K562 (cell line): ENCODE data around the gene RALGAPA2. TPM values are rescaled to one million over a fixed set of nuclear protein-coding genes. Genes with fewer than 3 reads are reported as not detected.

Experiments used
- ATAC-seq: fragments of 200-7000 bp; cut with Tn5 transposase; 3 replicates; pipeline ENCODE4 v1.9.1; 2020; ENCODE audit warnings: moderate library complexity
- BruUV-seq: library from RNA; stranded (reverse); fragments of 400-500 nt; replicated peaks from 2 replicates; lab custom pipeline; 2021; lab: Mats Ljungman, UMichigan
- CTCF ChIA-PET: fragments of 300-600 bp; formaldehyde crosslinking; extraction: SDS; loops from one replicate; lab custom pipeline; 2021; ENCODE audit warnings: low intra/inter-chr PET ratio; lab: Yijun Ruan, JAX
- POLR2A ChIA-PET: fragments of 300-600, 350-650 bp; sonication (Branson Sonifier 250); formaldehyde crosslinking; extraction: SDS; loops from one replicate; lab custom pipeline; 2021; ENCODE audit warnings: antibody characterized with exemption, inconsistent platforms; lab: Yijun Ruan, JAX
- DNase-seq, 4 experiments: peaks; one replicate each; pipeline versions ENCODE4 v3.0.0 to v3.0.0-alpha.2; 2011 to 2018; ENCODE audit warnings: low spot score in 3 of 4, mixed read lengths in 3 of 4; ENCODE audit errors: extremely low read depth in 1 of 4
- FAIRE-seq: peaks from 2 replicates; lab custom pipeline; 2011; peaks lifted over from hg19 to GRCh38; lab: Jason Lieb, UNC
- H2AFZ ChIP-seq: 2 replicates; pipeline ENCODE4 v1.6.0; 2011; ENCODE audit warnings: low read depth, low read length, control low read depth, inconsistent platforms
- H3K27ac ChIP-seq: fragments of 200-600 bp; 3 replicates; pipeline ENCODE4 v1.8.0; 2011; ENCODE audit warnings: low read depth, mild to moderate bottlenecking, control low read depth, inconsistent platforms, low read length, moderate library complexity, mixed read lengths; ENCODE audit errors: extremely low read depth
- H3K27me3 ChIP-seq, 2 experiments: fragments of 300-600 bp in 1 of 2; 2 replicates in 1 of 2; 3 replicates in 1 of 2; pipeline versions ENCODE4 v1.6.0 to v1.8.0; 2011; ENCODE audit warnings: inconsistent platforms in 2 of 2, low read length in 2 of 2, mild to moderate bottlenecking in 1 of 2, mixed read lengths in 1 of 2, moderate library complexity in 1 of 2; ENCODE audit not compliant: control insufficient read depth in 2 of 2, insufficient read depth in 2 of 2
- H3K36me3 ChIP-seq: fragments of 300-600 bp; 3 replicates; pipeline ENCODE4 v1.8.0; 2011; ENCODE audit warnings: mild to moderate bottlenecking, low read length, inconsistent platforms; ENCODE audit not compliant: control insufficient read depth, insufficient read depth
- H3K4me1 ChIP-seq, 2 experiments: fragments of 200-600 bp in 1 of 2; replicated peaks in 1 of 2; 2 replicates in 1 of 2; 3 replicates in 1 of 2; pipeline versions ENCODE4 v1.5.1 to v1.8.0; 2011; ENCODE audit warnings: inconsistent platforms in 2 of 2, low read length in 2 of 2, mild to moderate bottlenecking in 1 of 2, mixed read lengths in 1 of 2, moderate library complexity in 1 of 2; ENCODE audit not compliant: control insufficient read depth in 2 of 2, insufficient read depth in 2 of 2
- H3K4me2 ChIP-seq: 2 replicates; pipeline ENCODE4 v1.6.1; 2011; ENCODE audit warnings: low read length, control low read depth, inconsistent platforms, mixed read lengths; ENCODE audit not compliant: insufficient read depth
- H3K4me3 ChIP-seq: fragments of 200-600 bp; sonication (generic), shearing (Covaris generic); 2 replicates; pipeline ENCODE4 v1.5.1; 2016; ENCODE audit warnings: control low read depth, inconsistent platforms
- H3K79me2 ChIP-seq: fragments of 200-600 bp; 3 replicates; pipeline ENCODE4 v1.8.0; 2011; ENCODE audit warnings: low read length, inconsistent platforms; ENCODE audit not compliant: control insufficient read depth, insufficient read depth
- H3K9ac ChIP-seq, 2 experiments: 2 replicates each; pipeline versions ENCODE4 v1.6.0 to v1.6.1; 2011; ENCODE audit warnings: low read depth in 2 of 2, low read length in 2 of 2, control low read depth in 1 of 2, inconsistent platforms in 1 of 2, mild to moderate bottlenecking in 1 of 2, mixed read lengths in 1 of 2; ENCODE audit not compliant: insufficient read depth in 1 of 2
- H3K9me1 ChIP-seq: one replicate; pipeline ENCODE4 v1.6.0; 2011; ENCODE audit warnings: inconsistent platforms, mild to moderate bottlenecking, low read length, moderate library complexity; ENCODE audit not compliant: control insufficient read depth, insufficient read depth
- H3K9me3 ChIP-seq: replicated peaks from 2 replicates; pipeline ENCODE4 v1.5.1; 2011; ENCODE audit warnings: low read depth, low read length, inconsistent platforms; ENCODE audit not compliant: control insufficient read depth, insufficient read depth
- H4K20me1 ChIP-seq: replicated peaks from 2 replicates; pipeline ENCODE4 v1.6.1; 2011; ENCODE audit warnings: low read length, inconsistent platforms, mixed read lengths; ENCODE audit not compliant: control insufficient read depth, insufficient read depth
- DIDO1 ChIP-seq: fragments of 450-650 bp; IDR thresholded peaks from 2 replicates; pipeline ENCODE4 v1.6.1; 2016; ENCODE audit warnings: low read depth, missing biosample characterization, missing genetic modification characterization
- MCM7 ChIP-seq, 2 experiments: fragments of 450-650 bp; IDR thresholded peaks; 2 replicates each; pipeline ENCODE4 v1.6.1; 2016 to 2018
- WGBS: fragments of 100-300 bp; shearing (Covaris generic); methylation state at CpG from one replicate; pipeline ENCODE4 v1.1.6; 2016; ENCODE audit warnings: low coverage, mixed read lengths; ENCODE audit not compliant: insufficient coverage; ENCODE audit errors: missing lambda C conversion rate; 5-methylcytosine and 5-hydroxymethylcytosine counted together
- in situ Hi-C: fragments of 300-500 bp; cut with MboI; formaldehyde crosslinking; loops from 4 replicates; pipeline ENCODE4 v1.15.0; 2018; ENCODE audit warnings: inconsistent platforms, mixed read lengths
- intact Hi-C: fragments of 100-400 bp; cut with micrococcal nuclease; formaldehyde crosslinking; loops from 2 replicates; pipeline ENCODE4 v1.14.2; 2022
- polyA plus RNA-seq, 8 experiments: library from polyadenylated mRNA; depleted of rRNA in 4 of 8; stranded (reverse) in 5 of 8; unstranded in 3 of 8; fragments of >200 nt; fragmentation: Nextera tagmentation in 2 of 8; fragmentation: Illumina TruSeq in 1 of 8; extraction: Ambion mirVana in 2 of 8; extraction: Trizol in 1 of 8; gene quantifications; 2 replicates each; pipeline versions ENCODE4 v1.2.1 to v1.2.3, GENCODE V29; 2011 to 2014; ENCODE audit warnings: inconsistent platforms in 1 of 8, missing spikeins in 1 of 8
- total RNA-seq, 7 experiments: library from RNA; depleted of rRNA in 6 of 7; stranded (reverse); fragments of >200 nt in 6 of 7; fragmentation: Illumina TruSeq in 2 of 7; extraction: Trizol in 2 of 7; gene quantifications; 2 replicates each; pipeline versions ENCODE4 v1.2.1 to v1.2.3, GENCODE V29; 2011 to 2021; ENCODE audit warnings: low replicate concordance in 1 of 7
- TF ChIP-seq, protein P1 (sequence below): IDR thresholded peaks from 3 replicates; pipeline ENCODE4 v1.6.1; 2011; ENCODE audit warnings: borderline replicate concordance, mild to moderate bottlenecking, moderate library complexity; ENCODE audit not compliant: insufficient read length; ENCODE audit errors: extremely low read depth
- TF ChIP-seq, protein P2 (sequence below): fragments of 250-450 bp; sonication (Bioruptor Pico); IDR thresholded peaks from 2 replicates; pipeline ENCODE4 v1.8.0; 2022; ENCODE audit warnings: inconsistent platforms, mild to moderate bottlenecking, moderate library complexity, borderline replicate concordance

The RALGAPA2 gene
- total and polyA plus RNA-seq, 9 of the 15 experiments (the other 6 are each of a cell fraction or from before 2014, with no cell fraction given): 0.35 to 2.7 (median 1.4) TPM

DNA sequence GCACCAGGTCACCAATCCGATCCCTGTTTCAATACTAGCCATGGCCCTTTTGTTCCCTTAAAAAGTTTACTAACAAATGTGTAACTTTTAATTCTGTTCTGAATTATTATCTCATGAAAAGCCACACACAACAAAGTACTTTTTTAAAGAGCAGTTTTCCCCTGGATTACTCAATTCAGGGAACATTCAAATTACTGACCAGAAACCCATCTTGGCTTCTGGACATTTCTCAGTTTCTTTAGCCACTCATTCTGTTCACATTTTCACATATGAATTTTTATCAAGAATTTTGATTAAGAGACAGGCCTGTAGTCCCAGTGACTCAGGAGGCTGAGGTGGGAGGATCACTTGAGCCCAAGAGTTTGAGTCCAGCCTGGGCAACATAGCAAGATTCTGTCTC, 297.1 kb downstream of the RALGAPA2 start:
- DNase-seq (no peak), FAIRE-seq (no peak), ATAC-seq (no peak)
- ChIA-PET CTCF (no interaction called here), POLR2A (no interaction called here)
- Histone ChIP-seq H3K27me3 (peaks cover 0 to 9% of the 10 kb centered on the region in 2 experiments; a peak in 3 of 5 replicates), H2AFZ (no peak overlapping the region), H3K36me3 (no peaks in the 10 kb centered on the region), H3K27ac (no peak overlapping the region), H3K79me2 (no peaks in the 10 kb centered on the region), H3K9me3 (no peaks in the 10 kb centered on the region), H3K9ac (no peak overlapping the region), H4K20me1 (no peaks in the 10 kb centered on the region), H3K4me3 (no peak overlapping the region), H3K4me1 (no peaks in the 10 kb centered on the region), H3K9me1 (no peaks in the 10 kb centered on the region), H3K4me2 (no peak overlapping the region)
- intact Hi-C loops: no loop called here
- 0% methylated on average over 1 of the region's 1 CpG for WGBS
- in situ Hi-C loops: no loop called here
- TF ChIP-seq DIDO1 (tag): no peak
- TF ChIP-seq, protein P1, sequence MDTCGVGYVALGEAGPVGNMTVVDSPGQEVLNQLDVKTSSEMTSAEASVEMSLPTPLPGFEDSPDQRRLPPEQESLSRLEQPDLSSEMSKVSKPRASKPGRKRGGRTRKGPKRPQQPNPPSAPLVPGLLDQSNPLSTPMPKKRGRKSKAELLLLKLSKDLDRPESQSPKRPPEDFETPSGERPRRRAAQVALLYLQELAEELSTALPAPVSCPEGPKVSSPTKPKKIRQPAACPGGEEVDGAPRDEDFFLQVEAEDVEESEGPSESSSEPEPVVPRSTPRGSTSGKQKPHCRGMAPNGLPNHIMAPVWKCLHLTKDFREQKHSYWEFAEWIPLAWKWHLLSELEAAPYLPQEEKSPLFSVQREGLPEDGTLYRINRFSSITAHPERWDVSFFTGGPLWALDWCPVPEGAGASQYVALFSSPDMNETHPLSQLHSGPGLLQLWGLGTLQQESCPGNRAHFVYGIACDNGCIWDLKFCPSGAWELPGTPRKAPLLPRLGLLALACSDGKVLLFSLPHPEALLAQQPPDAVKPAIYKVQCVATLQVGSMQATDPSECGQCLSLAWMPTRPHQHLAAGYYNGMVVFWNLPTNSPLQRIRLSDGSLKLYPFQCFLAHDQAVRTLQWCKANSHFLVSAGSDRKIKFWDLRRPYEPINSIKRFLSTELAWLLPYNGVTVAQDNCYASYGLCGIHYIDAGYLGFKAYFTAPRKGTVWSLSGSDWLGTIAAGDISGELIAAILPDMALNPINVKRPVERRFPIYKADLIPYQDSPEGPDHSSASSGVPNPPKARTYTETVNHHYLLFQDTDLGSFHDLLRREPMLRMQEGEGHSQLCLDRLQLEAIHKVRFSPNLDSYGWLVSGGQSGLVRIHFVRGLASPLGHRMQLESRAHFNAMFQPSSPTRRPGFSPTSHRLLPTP: no peak
- no peak for TF ChIP-seq MCM7 (IDR thresholded peaks at IDR 0.05)
- TF ChIP-seq, protein P2, sequence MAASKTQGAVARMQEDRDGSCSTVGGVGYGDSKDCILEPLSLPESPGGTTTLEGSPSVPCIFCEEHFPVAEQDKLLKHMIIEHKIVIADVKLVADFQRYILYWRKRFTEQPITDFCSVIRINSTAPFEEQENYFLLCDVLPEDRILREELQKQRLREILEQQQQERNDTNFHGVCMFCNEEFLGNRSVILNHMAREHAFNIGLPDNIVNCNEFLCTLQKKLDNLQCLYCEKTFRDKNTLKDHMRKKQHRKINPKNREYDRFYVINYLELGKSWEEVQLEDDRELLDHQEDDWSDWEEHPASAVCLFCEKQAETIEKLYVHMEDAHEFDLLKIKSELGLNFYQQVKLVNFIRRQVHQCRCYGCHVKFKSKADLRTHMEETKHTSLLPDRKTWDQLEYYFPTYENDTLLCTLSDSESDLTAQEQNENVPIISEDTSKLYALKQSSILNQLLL (CRISPR knock-in tag): no peak
- no TSS peak for BruUV-seq
